PC-9 (cell line): ENCODE results near the gene CDC5L.

Experiments
- CTCF ChIP-seq: fragments of 200-600 bp; sonication (generic); conservative IDR thresholded peaks from 2 replicates; pipeline ENCODE4 v1.6.1; 2017; ENCODE audit warnings: mixed run types, antibody characterized with exemption, mild to moderate bottlenecking, moderate library complexity
- EZH2 ChIP-seq: fragments of 200-600 bp; sonication (generic); IDR thresholded peaks from 2 replicates; pipeline ENCODE4 v1.8.0; 2017; ENCODE audit warnings: antibody characterized with exemption, low read depth

DNA sequence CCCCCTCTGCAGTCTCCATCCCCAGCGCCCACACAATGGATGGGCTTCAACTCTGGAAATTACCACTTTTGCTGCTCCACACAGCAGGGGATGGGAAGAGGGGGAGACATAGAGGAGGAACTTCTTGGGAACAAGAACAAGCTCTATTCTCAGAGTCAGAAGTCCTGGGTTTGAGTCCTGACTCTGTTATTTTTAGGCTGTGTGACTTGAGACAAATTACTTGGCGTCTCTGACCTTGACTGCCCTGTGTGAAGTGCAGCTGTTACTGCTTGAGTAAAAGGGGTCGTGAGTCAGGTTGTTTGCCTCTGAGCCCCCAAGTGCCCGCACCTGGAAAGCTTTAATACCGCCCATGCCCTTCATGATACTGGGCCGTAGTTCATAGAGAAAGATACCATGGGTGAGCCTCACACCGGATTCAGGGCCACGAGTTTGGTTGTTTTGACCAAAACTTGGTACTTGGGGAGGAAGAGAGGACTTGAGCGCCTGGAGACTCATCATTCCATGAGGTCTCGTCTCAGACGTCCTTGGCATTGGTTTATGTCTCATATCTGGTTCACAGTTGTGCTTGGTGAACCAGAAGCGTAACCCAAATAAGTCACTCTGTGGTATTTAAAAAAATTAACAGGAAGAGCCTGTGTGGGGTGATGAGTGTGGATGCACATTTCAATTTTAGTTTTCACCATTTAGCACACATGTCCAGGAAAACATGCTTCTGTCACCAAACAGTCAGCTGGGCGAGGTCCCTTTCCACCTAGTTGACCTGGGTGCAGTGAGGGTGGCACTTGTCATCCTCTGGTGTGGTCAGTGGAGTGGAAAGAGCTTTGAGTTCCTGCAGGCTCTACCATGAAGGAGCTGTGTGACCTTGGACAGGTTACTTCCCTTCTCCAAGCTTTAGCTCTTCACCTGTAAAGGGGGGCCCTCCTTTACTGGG lies 75.6 kb downstream of the CDC5L start:
- no peak for TF ChIP-seq EZH2
- no peak for TF ChIP-seq CTCF
